ENCODE data around the gene SPATA33.
A peak's percentile ranks its signal among the peaks of the same experiment; 100 is the strongest.

Gene SPATA33

GRCh38 chr16:89657442-89658220 lies at the start of gene SPATA33, which contains the start of gene CHMP1A:
SPATA33 (plus strand) TSS chr16:89657836; CDS start chr16:89657912, 76 bp downstream.
CHMP1A (minus strand) TSS chr16:89657708; CDS start chr16:89657588, 120 bp downstream.
- peak; percentile 72 to 89 for DNase-seq (ENCODE audit: low read depth in 2 of 2)

GRCh38 chr16:89607937-89608740 lies 49.5 kb upstream of the SPATA33 start:
- no peak for DNase-seq (ENCODE audit: low read depth in 2 of 2)

- DNase-seq (ENCODE audit: low read depth in 2 of 2): no peak
These were observed 47.6 kb upstream of the SPATA33 start for GRCh38 chr16:89610108-89610453.

- no peak for DNase-seq (ENCODE audit: low read depth in 2 of 2)
These were observed 45.0 kb upstream of the SPATA33 start for GRCh38 chr16:89612415-89613166.

- DNase-seq (ENCODE audit: low read depth in 2 of 2): no peak
These were observed 44.2 kb upstream of the SPATA33 start, which contains the start of gene DPEP1 for GRCh38 chr16:89613231-89613953. DPEP1 (plus strand) TSS chr16:89613642; CDS start chr16:89630411, 16,769 bp downstream.

GRCh38 chr16:89613954-89614459 lies 43.6 kb upstream of the SPATA33 start:
- DNase-seq (ENCODE audit: low read depth in 2 of 2): no peak

GRCh38 chr16:89615176-89615575 lies 42.5 kb upstream of the SPATA33 start:
- DNase-seq (ENCODE audit: low read depth in 2 of 2): no peak

GRCh38 chr16:89615596-89616090 lies 42.0 kb upstream of the SPATA33 start:
- peak in 1 of 2 donors; percentile 21 for DNase-seq (ENCODE audit: low read depth in 2 of 2)

GRCh38 chr16:89616623-89617022 lies 41.0 kb upstream of the SPATA33 start:
- DNase-seq (ENCODE audit: low read depth in 2 of 2): no peak

- no peak for DNase-seq (ENCODE audit: low read depth in 2 of 2)
These were observed 40.6 kb upstream of the SPATA33 start for GRCh38 chr16:89617036-89617435.

- no peak for DNase-seq (ENCODE audit: low read depth in 2 of 2)
These were observed 39.3 kb upstream of the SPATA33 start for GRCh38 chr16:89618109-89618998.

GRCh38 chr16:89619840-89620239 lies 37.8 kb upstream of the SPATA33 start:
- no peak for DNase-seq (ENCODE audit: low read depth in 2 of 2)

GRCh38 chr16:89620406-89620841 lies 37.2 kb upstream of the SPATA33 start:
- no peak for DNase-seq (ENCODE audit: low read depth in 2 of 2)

GRCh38 chr16:89621136-89621697 lies 36.4 kb upstream of the SPATA33 start:
- no peak for DNase-seq (ENCODE audit: low read depth in 2 of 2)

GRCh38 chr16:89621698-89622409 lies 35.8 kb upstream of the SPATA33 start:
- DNase-seq (ENCODE audit: low read depth in 2 of 2): no peak

GRCh38 chr16:89623511-89624261 lies 34.0 kb upstream of the SPATA33 start:
- DNase-seq (ENCODE audit: low read depth in 2 of 2): no peak

GRCh38 chr16:89624777-89625761 lies 32.6 kb upstream of the SPATA33 start:
- DNase-seq (ENCODE audit: low read depth in 2 of 2): no peak
